GM18519 (cell line): ENCODE results near the gene USP44.
"Not testable (repeated sequence)": the region's sequence is repeated elsewhere in the genome, so short reads cannot be mapped to it uniquely, and the experiment has no call there.

Experiments used
- ATAC-seq: cut with Tn5 transposase; IDR thresholded peaks from one replicate; pipeline ENCODE4 v1.9.1; 2021; ENCODE audit warnings: mild to moderate bottlenecking, moderate library complexity; ENCODE audit not compliant: unreplicated experiment, low FRiP score

Gene USP44

GRCh38 chr12:95551305-95551704 is at the start of gene USP44:
Gene USP44, minus strand, starts transcription at chr12:95551476. Its CDS starts 17,220 bp downstream, at chr12:95534256.
- no peak for ATAC-seq

- no peak for ATAC-seq
Observed at GRCh38 chr12:95600567-95600966, 49.3 kb upstream of the USP44 start.

GRCh38 chr12:95599880-95600279 is 48.6 kb upstream of the USP44 start:
- ATAC-seq, result no peak

GRCh38 chr12:95594136-95594535 is 42.9 kb upstream of the USP44 start:
- ATAC-seq, result no peak

- no peak for ATAC-seq
Observed at GRCh38 chr12:95593266-95593871, 42.1 kb upstream of the USP44 start.

GRCh38 chr12:95591731-95592130 is 40.5 kb upstream of the USP44 start:
- no peak for ATAC-seq

GRCh38 chr12:95590775-95591174 is 39.5 kb upstream of the USP44 start:
- no peak for ATAC-seq

GRCh38 chr12:95583933-95584332 is 32.7 kb upstream of the USP44 start:
- ATAC-seq, result no peak

- ATAC-seq, result no peak
Observed at GRCh38 chr12:95582230-95583058, 31.2 kb upstream of the USP44 start.

GRCh38 chr12:95577820-95578219 is 26.5 kb upstream of the USP44 start:
- ATAC-seq, result no peak

- no peak for ATAC-seq
Observed at GRCh38 chr12:95574799-95575452, 23.6 kb upstream of the USP44 start.

- no peak for ATAC-seq
Observed at GRCh38 chr12:95573951-95574576, 22.8 kb upstream of the USP44 start.

GRCh38 chr12:95571369-95571768 is 20.1 kb upstream of the USP44 start:
- no peak for ATAC-seq

GRCh38 chr12:95568045-95568444 is 16.8 kb upstream of the USP44 start:
- ATAC-seq, result not testable (repeated sequence)

GRCh38 chr12:95557625-95558024 is 6.3 kb upstream of the USP44 start:
- no peak for ATAC-seq

GRCh38 chr12:95554532-95555071 is 3.3 kb upstream of the USP44 start:
- ATAC-seq, result no peak

- no peak for ATAC-seq
Observed at GRCh38 chr12:95553197-95553943, 2.1 kb upstream of the USP44 start.

GRCh38 chr12:95551913-95552516 is 739 bp upstream of the USP44 start:
- ATAC-seq, result no peak

- no peak for ATAC-seq
Observed at GRCh38 chr12:95549392-95550084, 1.7 kb downstream of the USP44 start.
